ENCODE measurements around the gene B4GALNT2.
"Not testable (repeated sequence)": the region's sequence is repeated elsewhere in the genome, so short reads cannot be mapped to it uniquely, and the experiment has no call there.

The B4GALNT2 gene

DNA sequence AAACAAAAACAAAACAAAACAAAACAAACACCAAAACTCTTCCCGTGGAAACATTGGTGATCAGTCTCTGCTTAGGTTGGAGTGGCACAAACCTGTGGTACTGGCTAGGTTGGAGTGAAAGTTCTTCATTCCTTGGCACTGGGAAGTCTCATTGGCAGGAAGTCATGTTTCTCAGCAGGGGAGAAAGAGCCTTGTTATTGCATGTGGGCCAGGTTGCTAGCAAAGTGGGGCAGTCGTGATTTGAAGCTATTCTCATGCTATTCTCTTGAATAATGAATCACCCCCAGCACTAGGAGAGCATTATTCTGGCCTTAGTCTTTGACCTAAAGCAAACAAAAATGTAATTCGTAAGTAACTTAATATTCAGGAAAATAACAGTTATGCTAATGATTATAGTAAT lies 24.3 kb upstream of the B4GALNT2 start:
- no peak overlapping the region for H3K27ac Mint-ChIP-seq
- no peaks in the 10 kb centered on the region for H3K4me1 Mint-ChIP-seq (ENCODE audit: low read depth)
- DNase-seq = no peak
- no peak overlapping the region for H3K4me3 Mint-ChIP-seq
- H3K36me3 Mint-ChIP-seq (ENCODE audit: low read depth) = no peaks in the 10 kb centered on the region
- H3K27me3 Mint-ChIP-seq = peaks cover 3% of the 10 kb centered on the region
- no peaks in the 10 kb centered on the region for H3K9me3 Mint-ChIP-seq

DNA sequence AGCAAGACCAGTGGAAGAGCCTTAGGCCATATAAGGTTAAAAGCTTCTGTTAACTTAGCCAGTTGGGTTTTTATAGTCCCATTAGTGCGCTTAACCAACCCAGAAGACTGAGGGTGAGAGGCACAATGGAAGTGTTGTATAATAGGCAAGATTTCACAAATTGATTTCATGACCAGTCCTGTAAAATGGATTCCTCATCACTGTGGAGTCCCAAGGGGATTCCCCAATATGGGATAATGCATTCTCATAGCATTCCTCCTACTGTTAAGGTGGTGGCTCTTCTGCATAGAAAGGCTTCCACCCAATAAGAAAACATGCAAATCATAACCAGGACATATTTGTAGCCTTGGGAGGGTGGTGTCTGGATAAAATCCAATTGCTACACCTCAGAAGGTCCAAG lies 22.1 kb upstream of the B4GALNT2 start:
- Mint-ChIP-seq H3K9me3 (no peaks in the 10 kb centered on the region), H3K4me1 (ENCODE audit: low read depth) (no peaks in the 10 kb centered on the region), H3K36me3 (ENCODE audit: low read depth) (no peaks in the 10 kb centered on the region), H3K27me3 (peaks cover 14% of the 10 kb centered on the region), H3K4me3 (no peak overlapping the region), H3K27ac (no peak overlapping the region)
- DNase-seq = no peak

DNA sequence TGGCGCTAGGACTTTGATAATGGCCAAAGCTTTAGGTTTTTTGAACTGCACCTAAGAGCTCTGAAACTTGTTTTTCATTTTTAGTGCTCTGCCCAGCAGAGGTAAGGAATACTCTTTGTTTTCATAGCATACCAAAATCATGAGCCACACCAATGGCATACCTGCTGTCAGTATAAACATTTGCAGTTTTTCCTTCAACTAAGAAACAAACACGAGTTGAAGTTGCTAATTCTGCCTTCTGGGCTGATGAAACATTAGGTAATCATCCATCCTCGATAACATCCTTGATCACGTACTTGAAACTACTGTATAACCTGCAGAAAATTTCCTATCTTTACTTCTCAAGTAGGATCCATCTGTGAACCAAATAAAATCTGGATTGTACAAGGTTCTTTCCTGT lies 20.6 kb upstream of the B4GALNT2 start:
- no peaks in the 10 kb centered on the region for H3K9me3 Mint-ChIP-seq
- H3K27ac Mint-ChIP-seq = no peak overlapping the region
- H3K27me3 Mint-ChIP-seq = peaks cover 18% of the 10 kb centered on the region
- no peaks in the 10 kb centered on the region for H3K4me1 Mint-ChIP-seq (ENCODE audit: low read depth)
- H3K36me3 Mint-ChIP-seq (ENCODE audit: low read depth) = no peaks in the 10 kb centered on the region
- no peak for DNase-seq
- H3K4me3 Mint-ChIP-seq = no peak overlapping the region

DNA sequence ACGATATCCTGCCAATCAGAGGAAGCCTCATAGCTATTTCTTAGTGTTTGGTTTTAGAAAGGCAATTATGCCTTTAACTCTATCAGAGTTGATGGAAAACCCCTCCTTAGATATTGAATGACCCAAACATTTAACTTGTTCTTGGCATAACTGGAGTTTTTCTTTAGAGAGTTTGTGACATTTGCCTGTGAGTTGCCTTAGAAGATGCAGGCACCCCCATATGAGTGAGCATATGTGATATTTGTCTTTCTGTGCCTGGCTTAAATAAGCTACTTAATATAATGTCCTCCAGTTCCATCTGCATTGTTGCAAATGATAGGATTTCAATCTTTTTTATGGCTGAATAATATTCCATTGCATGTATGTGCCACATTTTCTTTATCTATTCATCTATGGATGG lies 19.6 kb upstream of the B4GALNT2 start:
- H3K4me1 Mint-ChIP-seq (ENCODE audit: low read depth) = no peaks in the 10 kb centered on the region
- no peak for DNase-seq

DNA sequence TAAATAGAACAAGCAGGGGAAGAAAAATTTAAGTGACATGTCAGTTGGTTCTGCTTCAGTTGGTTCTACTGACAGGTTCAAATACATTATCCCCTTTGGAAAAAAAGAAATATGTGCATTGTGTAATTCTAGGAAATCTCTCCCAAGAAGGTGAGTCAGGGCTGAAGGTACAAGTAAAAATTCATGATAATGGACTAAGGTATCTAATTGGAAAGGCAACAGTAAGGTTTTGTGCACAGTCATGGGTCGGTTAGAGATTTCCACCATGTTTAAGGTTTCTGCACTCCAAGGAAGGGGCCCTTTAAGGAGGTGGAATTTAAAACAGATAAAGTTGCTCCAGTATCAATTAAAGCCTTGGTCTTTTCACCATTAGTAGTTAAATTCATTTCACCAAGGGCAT lies 17.9 kb upstream of the B4GALNT2 start:
- no peak overlapping the region for H3K27ac Mint-ChIP-seq
- H3K4me3 Mint-ChIP-seq = no peak overlapping the region
- H3K27me3 Mint-ChIP-seq = peaks cover 30% of the 10 kb centered on the region
- no peaks in the 10 kb centered on the region for H3K4me1 Mint-ChIP-seq (ENCODE audit: low read depth)
- no peaks in the 10 kb centered on the region for H3K9me3 Mint-ChIP-seq
- no peak for DNase-seq
- H3K36me3 Mint-ChIP-seq (ENCODE audit: low read depth) = no peaks in the 10 kb centered on the region

More for the DNA sequence above, 19.6 kb upstream of the B4GALNT2 start:
- H3K4me3 Mint-ChIP-seq = no peak overlapping the region
- H3K9me3 Mint-ChIP-seq = no peaks in the 10 kb centered on the region
- peaks cover 25% of the 10 kb centered on the region for H3K27me3 Mint-ChIP-seq
- no peak overlapping the region for H3K27ac Mint-ChIP-seq
- no peaks in the 10 kb centered on the region for H3K36me3 Mint-ChIP-seq (ENCODE audit: low read depth)

DNA sequence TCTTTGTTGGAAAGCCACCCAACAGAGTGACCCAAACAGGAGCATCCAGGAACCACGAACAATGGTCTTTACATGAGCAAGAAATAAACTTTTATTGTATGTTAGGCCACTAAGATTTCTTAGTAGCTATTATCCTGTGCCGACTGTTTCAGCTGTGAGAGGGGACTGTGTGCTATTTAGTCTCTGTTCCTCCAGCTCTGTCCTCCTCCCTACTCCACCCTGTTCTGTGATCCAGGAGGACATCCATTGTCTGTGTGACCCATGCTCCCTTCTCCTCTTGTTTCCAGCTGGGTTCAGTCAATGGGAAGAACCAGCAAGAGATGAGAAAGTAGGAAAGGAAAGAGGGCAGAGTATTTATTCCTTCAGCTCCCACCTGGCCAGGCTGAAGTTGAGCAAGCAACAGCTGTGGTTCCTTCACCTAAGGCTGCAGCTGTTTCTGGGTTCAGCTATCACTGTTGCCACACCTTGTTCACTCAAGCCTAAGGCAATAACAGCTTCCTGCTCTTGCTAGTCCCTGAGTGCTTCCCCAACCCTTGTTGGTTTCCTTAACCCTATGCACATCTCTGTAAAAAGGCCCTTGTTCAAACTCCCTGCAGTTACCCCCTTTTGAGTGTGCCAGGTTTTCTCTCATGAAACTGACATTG lies 14.9 kb upstream of the B4GALNT2 start:
- H3K36me3 Mint-ChIP-seq (ENCODE audit: low read depth) = no peaks in the 10 kb centered on the region
- H3K27ac Mint-ChIP-seq = no peak overlapping the region
- H3K4me3 Mint-ChIP-seq = no peak overlapping the region
- DNase-seq = no peak
- no peaks in the 10 kb centered on the region for H3K4me1 Mint-ChIP-seq (ENCODE audit: low read depth)
- no peaks in the 10 kb centered on the region for H3K9me3 Mint-ChIP-seq
- H3K27me3 Mint-ChIP-seq = peaks cover 50% of the 10 kb centered on the region

DNA sequence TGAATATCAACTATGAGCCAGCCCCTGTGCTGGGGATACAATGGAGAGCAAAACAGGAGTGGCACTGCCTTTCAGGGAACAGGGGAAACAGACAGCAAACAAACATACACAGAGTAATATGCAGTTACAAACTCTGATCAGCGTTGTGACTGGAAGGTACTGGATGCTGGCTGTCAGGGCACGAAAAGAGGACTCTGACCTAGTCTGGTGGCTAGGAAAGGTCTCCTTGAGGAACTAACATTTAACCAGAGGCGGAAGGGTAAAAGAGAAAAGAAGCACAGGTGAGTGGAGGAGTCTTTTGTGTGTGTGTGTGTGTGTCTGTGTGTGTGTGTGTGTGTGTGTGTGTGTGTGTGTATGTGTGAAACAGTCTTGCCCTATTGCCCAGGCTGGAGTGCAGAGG lies 12.4 kb upstream of the B4GALNT2 start:
- H3K4me3 Mint-ChIP-seq = no peak overlapping the region
- no peaks in the 10 kb centered on the region for H3K36me3 Mint-ChIP-seq (ENCODE audit: low read depth)
- H3K4me1 Mint-ChIP-seq (ENCODE audit: low read depth) = no peaks in the 10 kb centered on the region
- H3K9me3 Mint-ChIP-seq = no peaks in the 10 kb centered on the region
- DNase-seq = no peak
- H3K27ac Mint-ChIP-seq = no peak overlapping the region
- peaks cover 40% of the 10 kb centered on the region for H3K27me3 Mint-ChIP-seq

DNA sequence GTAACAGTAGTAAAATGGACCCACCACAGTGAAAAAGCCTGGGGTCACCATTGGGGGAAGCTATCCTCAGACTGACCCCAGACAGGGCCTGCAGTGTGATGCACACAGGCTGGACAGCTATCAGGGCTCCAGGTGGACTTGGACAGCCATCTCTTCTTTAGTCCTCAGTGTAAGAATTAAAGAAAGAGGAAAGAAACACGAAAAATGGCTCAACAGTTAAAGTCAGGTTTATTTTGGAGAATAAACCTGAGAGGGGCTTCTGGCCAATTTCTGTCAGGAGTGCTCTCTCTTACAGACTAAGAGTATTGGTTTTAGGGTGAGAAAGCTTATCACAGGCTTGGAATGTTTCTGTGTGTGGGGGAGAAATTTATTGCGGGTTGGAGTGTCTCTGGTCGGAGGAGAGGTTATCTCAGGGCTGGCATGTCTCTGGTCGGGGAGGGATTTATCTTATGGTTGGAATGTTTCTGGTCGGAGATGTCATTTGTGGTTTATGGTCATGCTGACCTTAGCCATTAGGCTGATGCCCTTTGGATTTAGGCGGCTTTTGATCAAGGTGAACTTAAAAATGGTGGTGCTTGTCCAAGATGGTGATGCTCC lies 10.8 kb upstream of the B4GALNT2 start:
- no peak for DNase-seq
- H3K27ac Mint-ChIP-seq = no peak overlapping the region
- H3K27me3 Mint-ChIP-seq = peaks cover 34% of the 10 kb centered on the region
- no peaks in the 10 kb centered on the region for H3K9me3 Mint-ChIP-seq
- no peak overlapping the region for H3K4me3 Mint-ChIP-seq
- H3K4me1 Mint-ChIP-seq (ENCODE audit: low read depth) = no peaks in the 10 kb centered on the region
- H3K36me3 Mint-ChIP-seq (ENCODE audit: low read depth) = no peaks in the 10 kb centered on the region

DNA sequence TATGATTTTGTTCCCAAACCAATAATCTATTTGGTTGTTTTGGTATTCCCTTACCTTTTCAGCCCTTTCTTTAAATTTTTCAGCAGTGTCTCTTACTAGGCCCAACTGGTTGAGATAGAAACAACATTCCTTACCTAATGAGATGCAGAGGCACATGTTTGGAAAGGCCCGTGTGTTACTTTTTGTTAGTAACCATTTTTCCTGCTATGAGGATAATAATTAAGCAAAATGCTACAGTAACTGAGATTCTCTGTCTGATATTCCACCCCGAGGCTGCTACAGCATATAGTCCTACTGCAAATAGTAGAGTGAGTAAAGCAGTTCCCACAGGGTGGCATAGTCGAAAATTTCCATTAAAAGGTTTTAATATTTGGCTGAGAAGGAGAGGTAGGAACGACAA lies 10.0 kb upstream of the B4GALNT2 start:
- Mint-ChIP-seq H3K27me3 (peaks cover 31% of the 10 kb centered on the region), H3K4me3 (no peak overlapping the region), H3K9me3 (no peaks in the 10 kb centered on the region), H3K36me3 (ENCODE audit: low read depth) (no peaks in the 10 kb centered on the region), H3K4me1 (ENCODE audit: low read depth) (no peaks in the 10 kb centered on the region), H3K27ac (no peak overlapping the region)
- DNase-seq = no peak

DNA sequence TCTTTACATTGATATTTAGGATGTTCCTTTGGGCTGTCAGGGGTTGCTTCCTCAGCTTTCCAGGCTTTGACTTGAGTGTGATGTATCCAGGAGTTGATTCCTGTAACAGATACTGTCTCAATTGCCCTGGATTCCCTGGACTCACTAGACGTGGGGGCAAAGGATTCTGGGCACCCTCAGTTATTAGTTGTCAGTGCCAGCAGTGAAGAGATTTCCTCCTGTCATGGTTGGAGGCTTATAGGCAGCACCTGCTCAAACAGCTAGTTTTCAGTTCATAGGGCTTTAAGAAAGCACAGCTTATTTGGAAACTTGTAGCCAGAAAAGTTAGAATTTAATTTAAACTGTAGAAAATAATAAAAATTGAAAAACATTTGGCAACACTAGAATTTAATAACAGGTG lies 9.5 kb upstream of the B4GALNT2 start:
- no peaks in the 10 kb centered on the region for H3K4me1 Mint-ChIP-seq (ENCODE audit: low read depth)
- no peak for DNase-seq
- peaks cover 31% of the 10 kb centered on the region for H3K27me3 Mint-ChIP-seq
- no peak overlapping the region for H3K4me3 Mint-ChIP-seq
- H3K9me3 Mint-ChIP-seq = no peaks in the 10 kb centered on the region
- H3K36me3 Mint-ChIP-seq (ENCODE audit: low read depth) = no peaks in the 10 kb centered on the region
- H3K27ac Mint-ChIP-seq = no peak overlapping the region

DNA sequence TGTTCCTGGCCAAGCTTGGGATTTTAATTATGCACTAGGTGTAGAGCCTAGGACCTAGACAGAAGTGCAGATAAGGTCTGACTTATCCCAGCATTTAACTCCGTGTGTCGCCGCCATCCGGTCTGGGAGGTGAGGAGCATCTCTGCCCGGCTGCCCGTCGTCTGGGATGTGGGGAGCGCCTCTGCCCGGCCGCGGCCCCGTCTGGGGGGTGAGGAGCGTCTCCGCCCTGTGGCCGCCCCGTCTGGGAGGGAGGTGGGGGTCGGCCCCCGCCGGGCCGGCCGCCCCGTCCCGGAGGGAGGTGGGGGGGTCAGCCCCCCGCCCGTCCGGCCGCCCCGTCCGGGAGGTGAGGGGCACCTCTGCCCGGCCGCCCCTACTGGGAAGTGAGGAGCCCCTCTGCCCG lies 7.1 kb upstream of the B4GALNT2 start:
- H3K4me3 Mint-ChIP-seq = no peak overlapping the region
- H3K27me3 Mint-ChIP-seq = peaks cover 46% of the 10 kb centered on the region
- DNase-seq = no peak
- H3K9me3 Mint-ChIP-seq = no peaks in the 10 kb centered on the region
- H3K27ac Mint-ChIP-seq = no peak overlapping the region
- H3K4me1 Mint-ChIP-seq (ENCODE audit: low read depth) = no peaks in the 10 kb centered on the region
- H3K36me3 Mint-ChIP-seq (ENCODE audit: low read depth) = no peaks in the 10 kb centered on the region

DNA sequence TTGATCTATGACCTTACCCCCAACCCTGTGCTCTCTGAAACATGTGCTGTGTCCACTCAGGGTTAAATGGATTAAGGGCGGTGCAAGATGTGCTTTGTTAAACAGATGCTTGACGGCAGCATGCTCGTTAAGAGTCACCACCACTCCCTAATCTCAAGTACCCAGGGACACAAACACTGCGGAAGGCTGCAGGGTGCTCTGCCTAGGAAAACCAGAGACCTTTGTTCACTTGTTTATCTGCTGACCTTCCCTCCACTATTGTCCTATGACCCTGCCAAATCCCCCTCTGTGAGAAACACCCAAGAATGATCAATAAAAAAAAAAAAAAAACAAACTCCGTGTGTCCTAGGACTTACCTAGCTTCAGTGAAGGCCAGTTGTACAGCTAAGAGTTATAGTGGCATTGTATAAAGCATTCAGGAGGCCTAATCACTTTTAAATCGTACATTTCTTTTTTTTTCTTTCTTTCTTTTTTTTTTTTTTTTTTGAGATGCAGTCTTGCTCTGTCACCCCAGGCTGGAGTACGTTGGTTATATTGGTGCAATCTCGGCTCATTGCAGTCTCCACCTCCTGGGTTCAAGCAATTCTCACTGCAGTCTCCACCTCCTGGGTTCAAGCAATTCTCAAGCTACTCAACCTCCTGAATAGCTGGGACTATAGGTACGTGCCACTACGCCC lies 6.2 kb upstream of the B4GALNT2 start:
- not testable (repeated sequence) for H3K4me3 Mint-ChIP-seq; DNase-seq; H3K9me3 Mint-ChIP-seq; H3K36me3 Mint-ChIP-seq (ENCODE audit: low read depth); H3K27ac Mint-ChIP-seq; H3K4me1 Mint-ChIP-seq (ENCODE audit: low read depth)
- H3K27me3 Mint-ChIP-seq = peaks cover 47% of the 10 kb centered on the region

DNA sequence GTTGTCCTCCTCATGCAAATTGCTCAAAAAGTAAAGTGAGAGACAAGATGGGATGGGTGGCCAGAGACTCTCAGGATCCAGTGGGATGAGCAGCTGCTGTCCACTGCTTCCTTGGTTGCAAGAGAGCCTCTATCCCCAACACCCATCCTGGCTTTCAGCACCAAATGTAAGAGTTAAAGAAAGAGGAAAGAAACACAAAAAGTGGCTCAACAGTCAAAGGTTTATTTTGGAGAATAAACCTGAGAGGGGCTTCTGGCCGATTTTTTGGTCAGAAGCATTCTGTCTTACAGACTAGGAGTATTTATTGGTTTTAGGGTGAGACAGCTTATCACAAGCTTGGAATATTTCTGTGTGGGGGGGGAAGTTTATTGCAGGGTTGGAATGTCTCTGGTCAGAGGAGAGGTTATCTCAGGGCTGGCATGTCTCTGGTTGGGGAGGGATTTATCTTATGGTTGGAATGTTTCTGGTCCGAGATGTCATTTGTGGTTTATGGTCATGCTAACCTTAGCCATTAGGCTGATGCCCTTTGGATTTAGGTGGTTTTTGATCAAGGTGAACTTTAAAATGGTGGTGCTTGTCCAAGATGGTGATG lies 3.1 kb upstream of the B4GALNT2 start:
- not testable (repeated sequence) for DNase-seq; H3K36me3 Mint-ChIP-seq (ENCODE audit: low read depth); H3K4me3 Mint-ChIP-seq; H3K27ac Mint-ChIP-seq; H3K9me3 Mint-ChIP-seq
- peaks cover 10% of the 10 kb centered on the region for H3K4me1 Mint-ChIP-seq (ENCODE audit: low read depth)
- peaks cover 66% of the 10 kb centered on the region for H3K27me3 Mint-ChIP-seq

DNA sequence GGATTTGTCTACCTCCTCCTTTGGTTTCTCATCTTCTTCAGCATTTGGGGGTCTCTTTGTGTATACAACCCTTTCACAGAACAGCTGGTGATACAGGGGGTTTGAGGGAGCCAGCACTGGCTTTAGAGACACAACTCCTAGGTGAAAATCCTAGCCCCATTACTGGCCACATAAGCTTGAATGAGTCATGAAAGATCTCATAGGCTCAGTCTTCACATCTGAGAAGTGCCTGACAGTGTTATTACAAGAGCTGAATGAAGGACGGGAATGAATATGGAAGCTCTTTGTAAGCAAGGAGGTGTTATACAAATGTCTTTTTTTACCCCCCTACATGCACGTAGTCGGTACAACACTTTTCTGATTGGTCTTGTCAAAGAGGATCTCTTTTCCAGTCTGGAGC lies 1.7 kb upstream of the B4GALNT2 start:
- no peaks in the 10 kb centered on the region for H3K36me3 Mint-ChIP-seq (ENCODE audit: low read depth)
- peaks cover 10% of the 10 kb centered on the region for H3K4me1 Mint-ChIP-seq (ENCODE audit: low read depth)
- no peak overlapping the region for H3K27ac Mint-ChIP-seq
- no peaks in the 10 kb centered on the region for H3K9me3 Mint-ChIP-seq
- peaks cover 75% of the 10 kb centered on the region for H3K27me3 Mint-ChIP-seq
- DNase-seq = no peak
- no peak overlapping the region for H3K4me3 Mint-ChIP-seq

DNA sequence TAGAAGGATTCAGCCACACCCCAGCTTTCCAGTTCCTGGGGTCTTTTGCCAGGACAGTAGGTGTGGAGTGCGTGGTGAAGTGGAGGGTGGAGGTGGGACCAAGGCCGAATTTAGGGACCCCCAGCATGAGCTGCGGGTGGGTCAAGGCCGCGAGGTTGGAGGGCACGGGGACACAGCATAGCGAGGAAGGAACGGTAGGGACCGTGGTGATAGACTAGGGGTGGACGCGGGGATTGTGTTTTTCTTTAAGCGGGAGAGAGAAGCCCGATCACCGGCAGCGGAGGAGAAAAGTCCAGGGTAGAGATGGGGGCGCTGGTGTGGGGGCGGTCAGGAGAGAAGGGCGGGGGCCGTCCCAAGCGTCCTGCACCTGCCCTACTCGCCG lies 261 bp upstream of the B4GALNT2 start:
- Mint-ChIP-seq H3K36me3 (ENCODE audit: low read depth) (no peaks in the 10 kb centered on the region), H3K9me3 (no peaks in the 10 kb centered on the region)

More for the DNA sequence above, 261 bp upstream of the B4GALNT2 start:
- Mint-ChIP-seq H3K27me3 (peaks cover 75% of the 10 kb centered on the region), H3K4me3 (peak overlapping the region; percentile 60), H3K27ac (no peak overlapping the region), H3K4me1 (ENCODE audit: low read depth) (peaks cover 10% of the 10 kb centered on the region)
- no peak for DNase-seq

Measured in activated T-cell treated with anti-CD3 and anti-CD28 coated beads, Interleukin-2, amount 50 U/mL, for 24 hours (primary cell).